Caco-2 (cell line): ENCODE results near the gene TUBD1. TPM values are rescaled to one million over a fixed set of nuclear protein-coding genes. Genes with fewer than 3 reads are reported as not detected.

Experiments
- BruUV-seq: library from RNA; stranded (reverse); fragments of 400-500 nt; replicated peaks from 2 replicates; lab custom pipeline; 2021; lab: Mats Ljungman, UMichigan
- CTCF ChIA-PET: fragments of 300-600 bp; sonication (Branson Sonifier 250); formaldehyde crosslinking; loops from one replicate; lab custom pipeline; 2022; ENCODE audit warnings: antibody characterized with exemption; lab: Charles Lee
- POLR2A ChIA-PET: fragments of 300-600 bp; sonication (Branson Sonifier 250); formaldehyde crosslinking; loops from one replicate; lab custom pipeline; 2022; ENCODE audit warnings: antibody characterized with exemption; lab: Charles Lee
- DNase-seq, 2 experiments: peaks; one replicate each; pipeline versions ENCODE4 v3.0.0 to v3.0.0-alpha.2; 2020 to 2022
- H3K27me3 ChIP-seq: replicated peaks from 2 replicates; pipeline ENCODE4 v1.6.0; 2011; ENCODE audit warnings: low read length; ENCODE audit not compliant: control insufficient read depth, insufficient read depth
- H3K36me3 ChIP-seq: 2 replicates; pipeline ENCODE4 v1.5.1; 2011; ENCODE audit warnings: low read length; ENCODE audit not compliant: control insufficient read depth, insufficient read depth
- H3K4me1 ChIP-seq: fragments of 250-450 bp; sonication (Bioruptor Pico); 2 replicates; pipeline ENCODE4 v1.5.1; 2020; ENCODE audit warnings: mild to moderate bottlenecking
- H3K4me3 ChIP-seq: 2 replicates; pipeline ENCODE4 v1.5.1; 2011; ENCODE audit warnings: low read depth, mild to moderate bottlenecking, control low read depth, low read length
- H3K9me3 ChIP-seq: fragments of 250-450 bp; sonication (Bioruptor Pico); 2 replicates; pipeline ENCODE4 v1.5.1; 2020; ENCODE audit warnings: mild to moderate bottlenecking, moderate library complexity
- H3K27ac Mint-ChIP-seq: one replicate; pipeline ENCODE4 v1.8.0; 2022; ENCODE audit warnings: mixed read lengths; ENCODE audit not compliant: unreplicated experiment
- H3K27me3 Mint-ChIP-seq: one replicate; pipeline ENCODE4 v1.8.0; 2022; ENCODE audit warnings: mixed read lengths; ENCODE audit not compliant: insufficient read depth, unreplicated experiment
- H3K36me3 Mint-ChIP-seq: one replicate; pipeline ENCODE4 v1.8.0; 2022; ENCODE audit warnings: mild to moderate bottlenecking, mixed read lengths; ENCODE audit not compliant: insufficient read depth, unreplicated experiment
- H3K4me1 Mint-ChIP-seq: one replicate; pipeline ENCODE4 v1.8.0; 2022; ENCODE audit warnings: low read depth, mixed read lengths; ENCODE audit not compliant: unreplicated experiment
- H3K4me3 Mint-ChIP-seq: one replicate; pipeline ENCODE4 v1.8.0; 2022; ENCODE audit warnings: mild to moderate bottlenecking, moderate library complexity, mixed read lengths; ENCODE audit not compliant: unreplicated experiment
- H3K9me3 Mint-ChIP-seq: one replicate; pipeline ENCODE4 v1.8.0; 2022; ENCODE audit warnings: mixed read lengths; ENCODE audit not compliant: unreplicated experiment
- intact Hi-C: fragments of 100-400 bp; cut with micrococcal nuclease; formaldehyde crosslinking; loops from one replicate; pipeline ENCODE4 v1.10.0; 2022; ENCODE audit not compliant: unreplicated experiment
- total RNA-seq: library from RNA; stranded (reverse); gene quantifications from 2 replicates; pipeline ENCODE4 v1.2.3, GENCODE V29; 2022
- TF ChIP-seq, protein P1 (sequence below), 2 experiments: fragments of 200-600 bp in 1 of 2; IDR thresholded peaks; 1 replicate in 1 of 2; 2 replicates in 1 of 2; pipeline versions ENCODE4 v1.5.1 to v1.8.0; 2011 to 2022; ENCODE audit warnings: antibody characterized with exemption in 1 of 2, control low read depth in 1 of 2, inconsistent platforms in 1 of 2, low read depth in 1 of 2, low read length in 1 of 2, mild to moderate bottlenecking in 1 of 2, moderate library complexity in 1 of 2; ENCODE audit not compliant: insufficient read depth in 1 of 2, severe bottlenecking in 1 of 2, unreplicated experiment in 1 of 2

Gene TUBD1
- total RNA-seq, 1 experiment from 2014 or later: 23.6 TPM

DNA sequence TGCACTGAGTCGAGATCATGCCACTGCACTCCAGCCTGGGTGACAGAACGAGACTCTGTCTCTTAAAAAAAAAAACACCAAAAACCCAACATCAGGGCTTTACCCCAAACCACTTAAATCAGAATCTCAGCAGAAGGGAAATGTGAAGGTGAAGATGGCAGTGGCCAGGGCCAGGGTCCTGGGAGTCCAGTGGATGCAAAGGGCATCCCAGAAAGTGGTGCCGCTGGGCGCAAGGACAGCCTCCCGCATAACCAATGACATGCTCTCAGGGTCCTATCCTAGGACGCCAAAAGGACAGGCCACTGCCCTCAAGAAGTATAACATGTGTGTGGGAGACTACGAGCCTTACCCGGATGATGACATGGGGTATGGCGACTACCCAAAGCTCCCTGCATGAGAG lies 7.9 kb downstream of the TUBD1 start:
- Histone ChIP-seq H3K27me3 (no peaks in the 10 kb centered on the region), H3K4me3 (no peak overlapping the region), H3K9me3 (no peaks in the 10 kb centered on the region), H3K36me3 (no peaks in the 10 kb centered on the region; the same call in 1 of the 2 replicates), H3K4me1 (no peaks in the 10 kb centered on the region)
- H3K4me1 Mint-ChIP-seq: peaks cover 12% of the 10 kb centered on the region
- no peak overlapping the region for H3K4me3 Mint-ChIP-seq
- no peaks in the 10 kb centered on the region for H3K9me3 Mint-ChIP-seq
- ChIA-PET CTCF (no interaction called here), POLR2A (no interaction called here)
- peaks cover 84% of the 10 kb centered on the region for H3K36me3 Mint-ChIP-seq
- intact Hi-C loops: no loop called here
- H3K27me3 Mint-ChIP-seq: no peaks in the 10 kb centered on the region
- no peak overlapping the region for H3K27ac Mint-ChIP-seq
- TF ChIP-seq, protein P1, sequence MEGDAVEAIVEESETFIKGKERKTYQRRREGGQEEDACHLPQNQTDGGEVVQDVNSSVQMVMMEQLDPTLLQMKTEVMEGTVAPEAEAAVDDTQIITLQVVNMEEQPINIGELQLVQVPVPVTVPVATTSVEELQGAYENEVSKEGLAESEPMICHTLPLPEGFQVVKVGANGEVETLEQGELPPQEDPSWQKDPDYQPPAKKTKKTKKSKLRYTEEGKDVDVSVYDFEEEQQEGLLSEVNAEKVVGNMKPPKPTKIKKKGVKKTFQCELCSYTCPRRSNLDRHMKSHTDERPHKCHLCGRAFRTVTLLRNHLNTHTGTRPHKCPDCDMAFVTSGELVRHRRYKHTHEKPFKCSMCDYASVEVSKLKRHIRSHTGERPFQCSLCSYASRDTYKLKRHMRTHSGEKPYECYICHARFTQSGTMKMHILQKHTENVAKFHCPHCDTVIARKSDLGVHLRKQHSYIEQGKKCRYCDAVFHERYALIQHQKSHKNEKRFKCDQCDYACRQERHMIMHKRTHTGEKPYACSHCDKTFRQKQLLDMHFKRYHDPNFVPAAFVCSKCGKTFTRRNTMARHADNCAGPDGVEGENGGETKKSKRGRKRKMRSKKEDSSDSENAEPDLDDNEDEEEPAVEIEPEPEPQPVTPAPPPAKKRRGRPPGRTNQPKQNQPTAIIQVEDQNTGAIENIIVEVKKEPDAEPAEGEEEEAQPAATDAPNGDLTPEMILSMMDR (IDR thresholded peaks at IDR 0.05; ENCODE audit: insufficient read depth in 1 of 2, low read depth in 1 of 2, low read length in 1 of 2, severe bottlenecking in 1 of 2, unreplicated experiment in 1 of 2): no peak
- no TSS peak for BruUV-seq
- no peak for DNase-seq

DNA sequence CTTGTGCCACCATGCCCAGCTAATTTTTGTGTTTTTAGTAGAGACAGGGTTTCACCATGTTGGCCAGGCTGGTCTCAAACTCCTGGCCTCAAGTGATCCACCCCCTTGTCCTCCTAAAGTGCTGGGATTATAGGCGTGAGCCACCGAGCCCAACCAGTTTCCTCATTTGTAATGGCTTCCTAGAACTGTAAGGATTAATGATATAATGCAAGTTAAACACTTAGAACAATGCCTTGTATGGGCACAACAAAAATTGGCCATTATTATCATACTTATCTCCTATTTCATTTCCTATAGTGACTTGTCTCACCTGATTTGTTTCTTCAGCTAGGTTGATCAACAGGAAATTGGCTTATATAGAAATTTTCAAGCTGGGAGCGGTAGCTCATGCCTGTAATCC lies 14.1 kb downstream of the TUBD1 start:
- H3K27me3 Mint-ChIP-seq: no peaks in the 10 kb centered on the region
- no peak overlapping the region for H3K27ac Mint-ChIP-seq
- no peaks in the 10 kb centered on the region for H3K4me1 ChIP-seq
- no peaks in the 10 kb centered on the region for H3K27me3 ChIP-seq
- H3K9me3 ChIP-seq: no peaks in the 10 kb centered on the region
- H3K36me3 ChIP-seq: no peaks in the 10 kb centered on the region
- intact Hi-C loops: no loop called here
- TF ChIP-seq, protein P1 (IDR thresholded peaks at IDR 0.05; ENCODE audit: insufficient read depth in 1 of 2, low read depth in 1 of 2, low read length in 1 of 2, severe bottlenecking in 1 of 2, unreplicated experiment in 1 of 2): no peak
- peaks cover 67% of the 10 kb centered on the region for H3K36me3 Mint-ChIP-seq
- no peaks in the 10 kb centered on the region for H3K9me3 Mint-ChIP-seq
- ChIA-PET POLR2A (interaction anchor here (0.6 kb wide), 1 partner anchor 86 kb away, joined by 3 read pairs; the partner anchor contains the start of gene RNFT1), CTCF (no interaction called here)
- H3K4me3 ChIP-seq: no peak overlapping the region
- H3K4me1 Mint-ChIP-seq: no peaks in the 10 kb centered on the region
- H3K4me3 Mint-ChIP-seq: no peak overlapping the region
- no peak for DNase-seq
- no TSS peak for BruUV-seq

DNA sequence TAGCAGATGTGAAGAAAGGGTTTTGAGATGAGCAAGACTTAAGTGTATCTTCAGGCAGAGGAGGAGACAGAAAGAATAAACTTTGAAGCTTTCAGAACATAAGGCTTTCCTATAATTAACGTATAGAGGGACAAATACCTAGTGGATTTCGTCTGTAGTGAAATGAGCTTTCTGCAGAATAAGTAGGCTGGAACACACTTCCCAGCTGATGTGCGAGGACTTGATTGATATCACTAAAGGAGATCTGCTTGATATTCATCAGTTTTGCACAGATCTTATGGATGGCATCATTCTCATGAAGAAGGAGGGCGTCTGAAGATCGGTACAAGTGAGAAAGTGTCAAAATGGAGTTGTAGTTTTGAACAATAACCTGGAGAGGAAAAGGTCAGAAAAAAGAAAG lies 14.8 kb downstream of the TUBD1 start:
- Histone ChIP-seq H3K27me3 (no peaks in the 10 kb centered on the region), H3K4me1 (no peaks in the 10 kb centered on the region), H3K4me3 (no peak overlapping the region), H3K36me3 (0 out of 2 replicates have a peak, but pooled peaks cover under 1% of the 10 kb centered on the region), H3K9me3 (no peaks in the 10 kb centered on the region)
- Mint-ChIP-seq H3K27me3 (no peaks in the 10 kb centered on the region), H3K27ac (no peak overlapping the region), H3K9me3 (no peaks in the 10 kb centered on the region), H3K4me1 (no peaks in the 10 kb centered on the region), H3K36me3 (peaks cover 63% of the 10 kb centered on the region), H3K4me3 (no peak overlapping the region)
- intact Hi-C loops: no loop called here
- no peak for DNase-seq
- no TSS peak for BruUV-seq
- ChIA-PET POLR2A (no interaction called here), CTCF (no interaction called here)
- TF ChIP-seq, protein P1 (IDR thresholded peaks at IDR 0.05; ENCODE audit: insufficient read depth in 1 of 2, low read depth in 1 of 2, low read length in 1 of 2, severe bottlenecking in 1 of 2, unreplicated experiment in 1 of 2): no peak
